Measurements from ENCODE around the gene SSBP3.

DNA sequence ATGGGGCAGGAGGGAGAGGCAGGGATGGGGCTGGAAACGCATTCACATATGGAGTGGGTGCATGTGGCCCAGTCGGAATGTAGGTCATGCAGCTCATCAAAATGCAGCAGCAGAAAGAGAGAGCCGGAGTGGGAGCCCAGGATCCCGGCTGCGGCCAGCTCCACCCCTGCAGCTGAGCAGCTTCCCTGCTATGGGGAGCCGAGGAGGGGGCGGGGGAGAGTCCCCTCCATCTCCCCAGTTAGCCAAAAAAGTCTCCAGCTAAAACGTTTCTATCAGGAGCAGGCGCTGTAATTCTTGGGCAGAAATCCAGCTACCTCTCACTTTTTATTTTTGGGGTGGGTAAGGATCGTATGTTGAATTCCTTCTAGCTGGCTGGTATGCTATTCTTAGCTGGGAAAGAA, 166.6 kb downstream of the SSBP3 start:
- TF ChIP-seq POLR2A (IDR thresholded peaks at IDR 0.05), result no peak
- no peak for TF ChIP-seq CTCF (IDR thresholded peaks at IDR 0.05)
